ENCODE data around the gene SERPINF2. TPM values are rescaled to one million over a fixed set of nuclear protein-coding genes. Genes with fewer than 3 reads are reported as not detected.

SERPINF2 gene
- total and polyA plus RNA-seq, 5 donors from 2014 or later: 0.69 TPM; not detected in 4

DNA sequence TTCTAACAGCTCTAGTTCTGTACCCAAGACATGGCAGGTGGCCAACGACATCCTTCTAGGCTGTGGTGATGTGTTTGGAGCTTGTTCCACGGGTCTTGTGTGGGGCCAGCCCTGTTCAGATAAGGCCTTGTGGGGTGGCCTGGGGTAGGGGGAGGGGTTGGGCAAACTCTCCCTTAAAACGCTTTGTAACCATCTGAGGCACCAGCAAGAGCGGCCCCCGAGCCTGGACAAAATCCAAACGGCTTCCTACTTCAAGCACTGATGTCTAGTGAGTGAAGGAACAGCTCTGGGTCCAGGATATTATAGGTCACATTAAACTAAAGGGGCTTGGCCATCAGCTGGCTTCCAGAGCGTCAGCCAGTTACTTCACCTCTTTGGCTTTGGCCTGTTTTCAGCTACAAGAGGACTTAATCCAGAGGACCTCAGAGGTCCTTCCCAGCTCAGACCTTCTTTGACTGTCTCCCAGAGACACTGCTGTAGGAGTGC is 31.1 kb downstream of the SERPINF2 start:
- no peaks in the 10 kb centered on the region for H3K27me3 Mint-ChIP-seq
- peaks cover 3% of the 10 kb centered on the region for H3K36me3 Mint-ChIP-seq
- no peak overlapping the region for H3K4me3 Mint-ChIP-seq
- H3K9me3 ChIP-seq (ENCODE audit: control insufficient read depth in 2 of 2, low read length in 2 of 2): no peaks in the 10 kb centered on the region
- H3K9me3 Mint-ChIP-seq: peaks cover 0 to 1% (median 0%) of the 10 kb centered on the region in 7 donors
- H3K27ac ChIP-seq (ENCODE audit: insufficient read depth, low read length, poor library complexity, severe bottlenecking): no peak overlapping the region
- no peak overlapping the region for H3K4me3 ChIP-seq (ENCODE audit: low read depth, low read length)
- no peak for ATAC-seq (ENCODE audit: low read depth in 2 of 2)
- peaks cover 0 to 14% (median under 1%) of the 10 kb centered on the region in 4 donors for H3K4me1 Mint-ChIP-seq
- no peak for DNase-seq
- peaks cover 16% of the 10 kb centered on the region for H3K36me3 ChIP-seq (ENCODE audit: control insufficient read depth, insufficient read depth, low read length)
- H3K27ac Mint-ChIP-seq: peak overlapping the region; percentile 8 to 71 (median 15)
- no peaks in the 10 kb centered on the region for H3K4me1 ChIP-seq (ENCODE audit: control insufficient read depth, insufficient read depth, low read length, poor library complexity, severe bottlenecking)
- H3K27me3 ChIP-seq (ENCODE audit: control insufficient read depth, insufficient read depth, low read length): no peaks in the 10 kb centered on the region

DNA sequence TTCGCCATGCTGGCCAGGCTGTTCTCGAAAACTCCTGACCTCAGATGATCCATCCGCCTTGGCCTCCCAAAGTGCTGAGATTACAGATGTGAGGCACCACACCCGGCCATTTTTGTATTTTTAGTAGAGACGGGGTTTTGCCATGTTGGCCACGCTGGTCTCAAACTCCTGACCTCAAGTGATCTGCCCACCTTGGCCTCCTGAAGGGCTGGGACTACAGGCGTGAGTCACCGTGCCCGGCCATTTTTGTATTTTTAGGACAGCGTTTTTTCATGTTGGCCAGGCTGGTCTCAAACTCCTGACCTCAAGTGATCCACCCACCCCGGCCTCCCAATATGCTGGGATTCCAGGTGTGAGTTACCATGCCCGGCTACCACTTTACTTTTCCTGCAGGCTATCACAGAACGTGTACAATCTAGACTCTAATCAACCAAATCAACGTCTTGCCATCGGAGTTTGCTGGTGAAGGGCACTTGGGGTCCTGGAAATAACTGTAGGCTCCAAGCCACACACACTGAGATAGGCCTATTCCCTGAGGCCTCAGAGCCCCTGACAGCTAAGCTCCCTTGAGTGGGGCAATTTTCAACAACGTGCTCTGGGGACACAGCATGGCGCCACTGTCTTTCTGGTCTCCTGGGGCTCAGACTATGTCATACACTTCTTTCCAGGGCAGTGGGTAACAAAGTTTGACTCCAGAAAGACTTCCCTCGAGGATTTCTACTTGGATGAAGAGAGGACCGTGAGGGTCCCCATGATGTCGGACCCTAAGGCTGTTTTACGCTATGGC is 31.9 kb downstream of the SERPINF2 start:
- DNase-seq: no peak
- H3K9me3 Mint-ChIP-seq: peaks cover 0 to 1% (median 0%) of the 10 kb centered on the region in 7 donors
- peak overlapping the region in 2 of 3 donors; percentile 15 to 46 for H3K27ac Mint-ChIP-seq
- no peaks in the 10 kb centered on the region for H3K4me1 ChIP-seq (ENCODE audit: control insufficient read depth, insufficient read depth, low read length, poor library complexity, severe bottlenecking)
- H3K9me3 ChIP-seq (ENCODE audit: control insufficient read depth in 2 of 2, low read length in 2 of 2): no peaks in the 10 kb centered on the region
- no peak for ATAC-seq (ENCODE audit: low read depth in 2 of 2)
- H3K27me3 Mint-ChIP-seq: no peaks in the 10 kb centered on the region
- no peak overlapping the region for H3K4me3 Mint-ChIP-seq
- H3K27ac ChIP-seq (ENCODE audit: insufficient read depth, low read length, poor library complexity, severe bottlenecking): no peak overlapping the region
- no peak overlapping the region for H3K4me3 ChIP-seq (ENCODE audit: low read depth, low read length)
- no peaks in the 10 kb centered on the region for H3K27me3 ChIP-seq (ENCODE audit: control insufficient read depth, insufficient read depth, low read length)
- H3K4me1 Mint-ChIP-seq: peaks cover 0 to 10% (median under 1%) of the 10 kb centered on the region in 4 donors
- H3K36me3 ChIP-seq (ENCODE audit: control insufficient read depth, insufficient read depth, low read length): peaks cover 18% of the 10 kb centered on the region
- H3K36me3 Mint-ChIP-seq: peaks cover 3% of the 10 kb centered on the region

DNA sequence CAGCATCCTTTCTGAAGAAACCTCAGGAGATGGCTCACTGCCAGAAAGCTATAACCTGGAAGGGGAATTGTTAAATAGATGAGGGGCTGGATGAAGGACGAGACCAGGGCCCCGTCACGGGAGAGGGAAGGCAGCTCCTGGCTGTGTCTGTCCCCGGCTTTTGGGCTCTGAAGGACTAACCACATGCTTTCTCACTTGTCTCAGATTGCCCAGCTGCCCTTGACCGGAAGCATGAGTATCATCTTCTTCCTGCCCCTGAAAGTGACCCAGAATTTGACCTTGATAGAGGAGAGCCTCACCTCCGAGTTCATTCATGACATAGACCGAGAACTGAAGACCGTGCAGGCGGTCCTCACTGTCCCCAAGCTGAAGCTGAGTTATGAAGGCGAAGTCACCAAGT is 33.7 kb downstream of the SERPINF2 start:
- peaks cover 25% of the 10 kb centered on the region for H3K36me3 ChIP-seq (ENCODE audit: control insufficient read depth, insufficient read depth, low read length)
- Mint-ChIP-seq H3K27me3 (no peaks in the 10 kb centered on the region), H3K4me1 (peaks cover 0 to 2% (median 0%) of the 10 kb centered on the region in 4 donors), H3K27ac (no peak overlapping the region), H3K9me3 (peaks cover 0 to 1% (median 0%) of the 10 kb centered on the region in 7 donors), H3K36me3 (peaks cover 3% of the 10 kb centered on the region), H3K4me3 (no peak overlapping the region)
- H3K27me3 ChIP-seq (ENCODE audit: control insufficient read depth, insufficient read depth, low read length): no peaks in the 10 kb centered on the region
- H3K9me3 ChIP-seq (ENCODE audit: control insufficient read depth in 2 of 2, low read length in 2 of 2): no peaks in the 10 kb centered on the region
- DNase-seq (no peak), ATAC-seq (ENCODE audit: low read depth in 2 of 2) (no peak)
- H3K4me3 ChIP-seq (ENCODE audit: low read depth, low read length): no peak overlapping the region
- H3K4me1 ChIP-seq (ENCODE audit: control insufficient read depth, insufficient read depth, low read length, poor library complexity, severe bottlenecking): no peaks in the 10 kb centered on the region
- H3K27ac ChIP-seq (ENCODE audit: insufficient read depth, low read length, poor library complexity, severe bottlenecking): no peak overlapping the region

DNA sequence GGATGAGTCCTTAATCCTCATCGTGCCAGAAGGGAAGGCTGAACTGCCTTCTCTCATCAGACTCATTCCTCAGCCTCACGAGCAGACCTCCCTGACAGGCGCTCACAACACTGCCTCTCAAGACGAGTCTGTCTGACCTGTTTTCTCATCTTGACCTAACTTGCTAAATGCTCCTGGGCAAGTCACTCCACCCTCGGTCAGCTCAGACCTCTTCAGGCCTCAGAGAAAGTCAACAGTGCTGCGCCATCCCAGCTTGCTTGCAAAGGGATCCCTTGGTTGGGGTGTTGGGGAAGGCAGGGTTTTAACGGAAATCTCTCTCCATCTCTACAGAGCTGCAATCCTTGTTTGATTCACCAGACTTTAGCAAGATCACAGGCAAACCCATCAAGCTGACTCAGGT is 34.2 kb downstream of the SERPINF2 start:
- H3K4me1 Mint-ChIP-seq: peaks cover 0 to 2% (median 0%) of the 10 kb centered on the region in 4 donors
- Histone ChIP-seq H3K4me3 (ENCODE audit: low read depth, low read length) (no peak overlapping the region), H3K36me3 (ENCODE audit: control insufficient read depth, insufficient read depth, low read length) (peaks cover 30% of the 10 kb centered on the region), H3K4me1 (ENCODE audit: control insufficient read depth, insufficient read depth, low read length, poor library complexity, severe bottlenecking) (no peaks in the 10 kb centered on the region), H3K27me3 (ENCODE audit: control insufficient read depth, insufficient read depth, low read length) (no peaks in the 10 kb centered on the region), H3K27ac (ENCODE audit: insufficient read depth, low read length, poor library complexity, severe bottlenecking) (no peak overlapping the region), H3K9me3 (ENCODE audit: control insufficient read depth in 2 of 2, low read length in 2 of 2) (no peaks in the 10 kb centered on the region)
- DNase-seq (no peak), ATAC-seq (ENCODE audit: low read depth in 2 of 2) (no peak)
- H3K9me3 Mint-ChIP-seq: peaks cover 0 to 1% (median 0%) of the 10 kb centered on the region in 7 donors
- H3K36me3 Mint-ChIP-seq: peaks cover 6% of the 10 kb centered on the region
- H3K4me3 Mint-ChIP-seq: no peak overlapping the region
- peak overlapping the region in 2 of 3 donors; percentile 62 to 64 for H3K27ac Mint-ChIP-seq
- H3K27me3 Mint-ChIP-seq: no peaks in the 10 kb centered on the region

DNA sequence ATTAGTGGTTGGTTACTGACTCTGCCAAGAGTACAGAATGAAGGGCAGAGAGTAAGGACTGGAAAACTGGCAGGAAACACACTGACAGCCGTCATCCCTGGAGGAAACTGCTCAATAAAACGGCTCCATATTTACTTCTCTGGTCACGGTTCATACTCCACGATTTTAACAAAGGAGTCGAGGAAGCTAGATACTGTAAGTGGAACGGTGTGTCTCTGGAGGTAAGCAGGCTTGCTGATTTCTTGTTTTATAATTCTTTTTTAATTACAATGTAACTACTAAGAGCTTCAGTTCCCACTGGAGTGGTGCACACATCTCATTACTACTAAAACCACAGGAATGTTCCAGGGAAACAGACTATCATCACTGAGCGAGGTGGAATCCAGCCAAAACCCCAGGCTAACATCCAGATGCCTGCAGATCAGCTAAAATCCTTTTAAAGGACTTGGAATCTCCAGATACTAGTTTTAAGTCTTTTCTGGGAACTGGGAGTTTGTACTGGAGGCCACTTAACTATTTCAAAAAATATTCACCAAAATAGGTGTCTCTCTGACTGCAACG is 37.0 kb downstream of the SERPINF2 start:
- H3K9me3 Mint-ChIP-seq: no peaks in the 10 kb centered on the region
- H3K4me1 Mint-ChIP-seq: peaks cover 0 to 3% (median 1%) of the 10 kb centered on the region in 4 donors
- Histone ChIP-seq H3K4me1 (ENCODE audit: control insufficient read depth, insufficient read depth, low read length, poor library complexity, severe bottlenecking) (no peaks in the 10 kb centered on the region), H3K27ac (ENCODE audit: insufficient read depth, low read length, poor library complexity, severe bottlenecking) (no peak overlapping the region), H3K4me3 (ENCODE audit: low read depth, low read length) (no peak overlapping the region), H3K27me3 (ENCODE audit: control insufficient read depth, insufficient read depth, low read length) (no peaks in the 10 kb centered on the region), H3K9me3 (ENCODE audit: control insufficient read depth in 2 of 2, low read length in 2 of 2) (no peaks in the 10 kb centered on the region), H3K36me3 (ENCODE audit: control insufficient read depth, insufficient read depth, low read length) (peaks cover 56% of the 10 kb centered on the region)
- ATAC-seq (ENCODE audit: low read depth in 2 of 2): no peak
- H3K36me3 Mint-ChIP-seq: peaks cover 19% of the 10 kb centered on the region
- no peak overlapping the region for H3K27ac Mint-ChIP-seq
- no peak for DNase-seq
- H3K4me3 Mint-ChIP-seq: no peak overlapping the region
- H3K27me3 Mint-ChIP-seq: no peaks in the 10 kb centered on the region

DNA sequence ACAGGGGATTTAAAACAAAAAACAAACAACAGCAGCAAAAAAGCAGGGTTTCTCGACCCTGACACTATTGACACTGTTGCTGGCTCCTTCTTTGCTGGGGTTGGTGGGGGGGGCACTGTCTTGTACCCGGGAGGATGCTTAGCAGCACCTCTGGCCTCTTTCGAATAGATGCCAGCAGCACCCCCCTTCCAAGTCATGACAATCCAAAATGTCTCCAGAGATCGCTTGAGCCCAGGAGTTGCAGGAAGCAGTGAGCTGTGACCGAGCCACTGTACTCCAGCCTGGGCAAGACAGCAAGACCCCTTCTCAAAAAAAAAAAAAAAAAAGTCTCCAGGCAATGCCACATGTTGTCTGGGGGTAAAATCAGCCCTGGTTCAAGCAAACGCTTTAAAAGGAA is 39.5 kb downstream of the SERPINF2 start:
- peaks cover 67% of the 10 kb centered on the region for H3K36me3 ChIP-seq (ENCODE audit: control insufficient read depth, insufficient read depth, low read length)

DNA sequence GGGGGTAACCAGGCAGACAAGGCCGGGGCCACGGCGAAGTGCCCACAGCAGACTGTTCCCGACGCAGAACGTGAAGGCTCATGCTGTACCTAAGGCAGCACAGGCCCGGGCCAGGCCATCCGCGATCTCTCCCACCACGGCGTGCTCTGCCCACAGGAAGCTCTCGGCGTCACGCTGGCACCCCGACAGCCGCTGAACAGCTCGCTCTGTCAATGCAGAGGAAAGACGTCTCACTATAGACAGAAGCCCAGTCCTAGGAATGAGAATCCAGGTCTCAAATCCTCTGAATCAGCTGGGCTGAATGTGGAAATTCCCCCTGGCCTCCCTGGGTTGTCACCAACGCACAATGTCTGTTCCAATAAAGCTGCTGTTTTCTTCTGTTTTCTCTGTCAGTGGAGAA is 40.6 kb downstream of the SERPINF2 start:
- H3K27me3 ChIP-seq (ENCODE audit: control insufficient read depth, insufficient read depth, low read length): no peaks in the 10 kb centered on the region
- Mint-ChIP-seq H3K9me3 (no peaks in the 10 kb centered on the region), H3K36me3 (peaks cover 34% of the 10 kb centered on the region), H3K27me3 (no peaks in the 10 kb centered on the region), H3K4me3 (no peak overlapping the region), H3K27ac (peak overlapping the region; percentile 42 to 74 (median 44)), H3K4me1 (peaks cover 0 to 5% (median 1%) of the 10 kb centered on the region in 4 donors)
- H3K4me3 ChIP-seq (ENCODE audit: low read depth, low read length): no peak overlapping the region
- H3K9me3 ChIP-seq (ENCODE audit: control insufficient read depth in 2 of 2, low read length in 2 of 2): no peaks in the 10 kb centered on the region
- no peaks in the 10 kb centered on the region for H3K4me1 ChIP-seq (ENCODE audit: control insufficient read depth, insufficient read depth, low read length, poor library complexity, severe bottlenecking)
- no peak overlapping the region for H3K27ac ChIP-seq (ENCODE audit: insufficient read depth, low read length, poor library complexity, severe bottlenecking)
- peaks cover 72% of the 10 kb centered on the region for H3K36me3 ChIP-seq (ENCODE audit: control insufficient read depth, insufficient read depth, low read length)
- ATAC-seq (ENCODE audit: low read depth in 2 of 2): no peak
- DNase-seq: no peak

More for the DNA sequence above, 39.5 kb downstream of the SERPINF2 start:
- H3K27ac Mint-ChIP-seq: no peak overlapping the region
- H3K27me3 ChIP-seq (ENCODE audit: control insufficient read depth, insufficient read depth, low read length): no peaks in the 10 kb centered on the region
- no peak overlapping the region for H3K4me3 ChIP-seq (ENCODE audit: low read depth, low read length)
- H3K4me1 ChIP-seq (ENCODE audit: control insufficient read depth, insufficient read depth, low read length, poor library complexity, severe bottlenecking): no peaks in the 10 kb centered on the region
- H3K4me3 Mint-ChIP-seq: no peak overlapping the region
- H3K4me1 Mint-ChIP-seq: peaks cover 0 to 5% (median 1%) of the 10 kb centered on the region in 4 donors
- no peaks in the 10 kb centered on the region for H3K27me3 Mint-ChIP-seq
- DNase-seq (no peak), ATAC-seq (ENCODE audit: low read depth in 2 of 2) (no peak)
- no peak overlapping the region for H3K27ac ChIP-seq (ENCODE audit: insufficient read depth, low read length, poor library complexity, severe bottlenecking)
- no peaks in the 10 kb centered on the region for H3K9me3 Mint-ChIP-seq
- peaks cover 32% of the 10 kb centered on the region for H3K36me3 Mint-ChIP-seq
- no peaks in the 10 kb centered on the region for H3K9me3 ChIP-seq (ENCODE audit: control insufficient read depth in 2 of 2, low read length in 2 of 2)
